ENCODE results near the gene LMCD1.

Gene LMCD1

DNA sequence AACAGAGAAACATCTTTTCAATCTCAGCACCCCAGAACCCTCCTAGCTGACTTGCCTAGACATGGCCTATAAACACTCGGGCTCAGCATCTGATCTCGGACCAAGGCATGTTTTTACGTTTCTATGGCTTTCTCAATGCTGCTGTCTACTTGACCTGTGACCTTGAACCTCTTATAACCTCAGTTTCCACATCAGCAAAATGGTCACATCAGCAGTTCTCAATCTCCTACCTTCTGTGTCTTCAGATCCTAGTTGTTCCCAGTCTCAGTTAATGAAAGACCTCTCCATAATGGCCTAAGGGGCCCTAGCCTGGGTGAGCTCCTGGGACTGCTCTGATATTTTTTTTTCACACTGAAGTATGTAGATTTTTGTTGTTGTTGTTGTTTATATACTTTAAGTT is 103.4 kb downstream of the LMCD1 start:
- H3K9ac ChIP-seq (ENCODE audit: low read depth, low read length): no peak overlapping the region
- H3K4me1 ChIP-seq (ENCODE audit: insufficient read depth, low read length): no peaks in the 10 kb centered on the region
- no peak overlapping the region for H3K27ac ChIP-seq (ENCODE audit: low read length)
- H4K20me1 ChIP-seq (ENCODE audit: insufficient read depth, low read length): no peaks in the 10 kb centered on the region
- no peaks in the 10 kb centered on the region for H3K79me2 ChIP-seq (ENCODE audit: insufficient read depth, low read length)
- H2AFZ ChIP-seq (ENCODE audit: low read depth, low read length): no peak overlapping the region
- ATAC-seq (ENCODE audit: insufficient read depth, low read depth): no peak
- no peak for DNase-seq
- no peaks in the 10 kb centered on the region for H3K27me3 ChIP-seq (ENCODE audit: insufficient read depth, low read length, poor library complexity)
- no peak overlapping the region for H3K4me3 ChIP-seq (ENCODE audit: low read depth in 1 of 2, low read length in 2 of 2)
- no peak for TF ChIP-seq EZH2 (IDR thresholded peaks at IDR 0.05; ENCODE audit: borderline replicate concordance, low read depth, low read length, severe bottlenecking)
- TF ChIP-seq, protein P1, sequence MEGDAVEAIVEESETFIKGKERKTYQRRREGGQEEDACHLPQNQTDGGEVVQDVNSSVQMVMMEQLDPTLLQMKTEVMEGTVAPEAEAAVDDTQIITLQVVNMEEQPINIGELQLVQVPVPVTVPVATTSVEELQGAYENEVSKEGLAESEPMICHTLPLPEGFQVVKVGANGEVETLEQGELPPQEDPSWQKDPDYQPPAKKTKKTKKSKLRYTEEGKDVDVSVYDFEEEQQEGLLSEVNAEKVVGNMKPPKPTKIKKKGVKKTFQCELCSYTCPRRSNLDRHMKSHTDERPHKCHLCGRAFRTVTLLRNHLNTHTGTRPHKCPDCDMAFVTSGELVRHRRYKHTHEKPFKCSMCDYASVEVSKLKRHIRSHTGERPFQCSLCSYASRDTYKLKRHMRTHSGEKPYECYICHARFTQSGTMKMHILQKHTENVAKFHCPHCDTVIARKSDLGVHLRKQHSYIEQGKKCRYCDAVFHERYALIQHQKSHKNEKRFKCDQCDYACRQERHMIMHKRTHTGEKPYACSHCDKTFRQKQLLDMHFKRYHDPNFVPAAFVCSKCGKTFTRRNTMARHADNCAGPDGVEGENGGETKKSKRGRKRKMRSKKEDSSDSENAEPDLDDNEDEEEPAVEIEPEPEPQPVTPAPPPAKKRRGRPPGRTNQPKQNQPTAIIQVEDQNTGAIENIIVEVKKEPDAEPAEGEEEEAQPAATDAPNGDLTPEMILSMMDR (IDR thresholded peaks at IDR 0.05; ENCODE audit: borderline replicate concordance, extremely low read depth, low read length, poor library complexity, severe bottlenecking): no peak
- H3K9me3 ChIP-seq (ENCODE audit: insufficient read depth, low read length, severe bottlenecking): no peaks in the 10 kb centered on the region
- no peak overlapping the region for H3K4me2 ChIP-seq (ENCODE audit: insufficient read depth, low read length)
- H3K36me3 ChIP-seq (ENCODE audit: insufficient read depth, low read length): no peaks in the 10 kb centered on the region

DNA sequence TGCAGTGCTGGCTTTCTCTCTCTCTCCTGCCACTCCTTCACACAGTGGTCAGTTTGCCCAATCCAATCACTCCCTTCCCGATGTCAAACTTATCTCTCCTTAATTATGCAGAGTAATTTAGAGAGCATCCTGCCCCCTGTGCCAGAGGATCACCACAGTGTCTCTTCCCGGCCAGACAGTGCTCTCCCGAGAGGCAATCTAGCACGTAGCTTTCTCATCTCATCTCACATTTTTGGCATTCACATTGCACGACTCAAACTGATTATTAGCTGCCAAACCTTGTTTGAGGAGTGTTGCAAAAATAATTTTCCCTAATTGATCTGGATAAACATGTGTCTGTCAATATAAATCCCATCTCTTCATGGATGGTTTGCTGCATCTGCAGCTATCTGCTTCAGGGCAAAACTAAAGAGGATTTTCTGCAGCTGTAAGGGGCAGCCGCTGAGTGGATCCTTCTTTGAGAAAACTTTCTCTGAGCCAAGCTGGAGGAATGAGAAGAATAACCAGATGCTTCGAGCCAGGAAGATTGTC is 105.1 kb downstream of the LMCD1 start:
- ATAC-seq (ENCODE audit: insufficient read depth, low read depth): no peak
- DNase-seq: no peak
- no peaks in the 10 kb centered on the region for H3K36me3 ChIP-seq (ENCODE audit: insufficient read depth, low read length)
- no peak overlapping the region for H3K4me2 ChIP-seq (ENCODE audit: insufficient read depth, low read length)
- H3K4me1 ChIP-seq (ENCODE audit: insufficient read depth, low read length): no peaks in the 10 kb centered on the region
- no peaks in the 10 kb centered on the region for H3K27me3 ChIP-seq (ENCODE audit: insufficient read depth, low read length, poor library complexity)
- no peaks in the 10 kb centered on the region for H3K79me2 ChIP-seq (ENCODE audit: insufficient read depth, low read length)
- no peak overlapping the region for H3K4me3 ChIP-seq (ENCODE audit: low read depth in 1 of 2, low read length in 2 of 2)
- no peak overlapping the region for H3K9ac ChIP-seq (ENCODE audit: low read depth, low read length)
- no peaks in the 10 kb centered on the region for H3K9me3 ChIP-seq (ENCODE audit: insufficient read depth, low read length, severe bottlenecking)
- TF ChIP-seq EZH2 (IDR thresholded peaks at IDR 0.05; ENCODE audit: borderline replicate concordance, low read depth, low read length, severe bottlenecking): no peak
- TF ChIP-seq, protein P1 (IDR thresholded peaks at IDR 0.05; ENCODE audit: borderline replicate concordance, extremely low read depth, low read length, poor library complexity, severe bottlenecking): no peak
- H2AFZ ChIP-seq (ENCODE audit: low read depth, low read length): no peak overlapping the region
- H4K20me1 ChIP-seq (ENCODE audit: insufficient read depth, low read length): no peaks in the 10 kb centered on the region
- no peak overlapping the region for H3K27ac ChIP-seq (ENCODE audit: low read length)

DNA sequence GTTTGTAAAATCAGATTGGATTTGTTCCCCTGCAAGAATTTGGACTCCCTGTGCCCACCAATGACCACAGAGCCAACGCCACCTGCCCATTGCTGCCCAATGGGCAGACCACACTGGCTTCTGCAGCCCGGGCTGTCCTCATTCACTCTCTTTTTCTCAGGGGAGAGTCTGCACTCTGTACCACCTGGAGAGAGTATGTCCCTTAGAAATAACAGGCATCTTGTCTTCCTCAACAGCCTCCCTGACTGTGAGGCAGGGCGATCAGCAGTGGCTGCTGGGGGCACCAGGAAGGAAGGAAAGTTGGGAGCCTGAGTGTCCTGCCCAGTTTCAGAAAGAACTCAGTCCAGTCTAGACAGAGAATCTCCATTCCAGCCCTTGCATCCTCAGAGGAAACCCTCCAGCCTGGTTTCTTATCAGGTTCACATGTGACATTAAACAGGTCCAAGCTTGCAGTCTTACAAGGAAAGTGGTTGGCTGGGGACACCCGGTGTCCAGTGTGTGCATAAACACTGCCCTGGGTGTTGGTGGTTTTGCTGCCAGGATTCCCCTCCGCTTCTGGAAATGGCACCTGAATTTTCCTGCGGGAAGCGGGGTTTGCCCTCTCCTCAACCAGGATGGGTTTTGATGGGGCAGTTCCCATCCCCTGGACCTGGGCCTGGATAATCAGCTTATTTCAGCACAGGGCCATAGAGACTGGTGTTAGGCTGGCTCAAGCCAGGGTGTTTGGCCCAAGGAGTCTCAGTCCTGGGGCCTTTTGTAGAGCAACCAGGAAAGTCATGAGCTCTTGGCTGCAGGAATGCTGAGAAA is 105.8 kb downstream of the LMCD1 start:
- Histone ChIP-seq H4K20me1 (ENCODE audit: insufficient read depth, low read length) (no peaks in the 10 kb centered on the region), H3K36me3 (ENCODE audit: insufficient read depth, low read length) (no peaks in the 10 kb centered on the region), H3K4me2 (ENCODE audit: insufficient read depth, low read length) (no peak overlapping the region), H3K4me3 (ENCODE audit: low read depth in 1 of 2, low read length in 2 of 2) (no peak overlapping the region), H3K9me3 (ENCODE audit: insufficient read depth, low read length, severe bottlenecking) (no peaks in the 10 kb centered on the region), H3K9ac (ENCODE audit: low read depth, low read length) (no peak overlapping the region), H3K79me2 (ENCODE audit: insufficient read depth, low read length) (no peaks in the 10 kb centered on the region), H3K27me3 (ENCODE audit: insufficient read depth, low read length, poor library complexity) (no peaks in the 10 kb centered on the region), H3K27ac (ENCODE audit: low read length) (no peak overlapping the region), H3K4me1 (ENCODE audit: insufficient read depth, low read length) (no peaks in the 10 kb centered on the region), H2AFZ (ENCODE audit: low read depth, low read length) (no peak overlapping the region)
- ATAC-seq (ENCODE audit: insufficient read depth, low read depth) (no peak), DNase-seq (no peak)
- TF ChIP-seq EZH2 (IDR thresholded peaks at IDR 0.05; ENCODE audit: borderline replicate concordance, low read depth, low read length, severe bottlenecking): no peak

DNA sequence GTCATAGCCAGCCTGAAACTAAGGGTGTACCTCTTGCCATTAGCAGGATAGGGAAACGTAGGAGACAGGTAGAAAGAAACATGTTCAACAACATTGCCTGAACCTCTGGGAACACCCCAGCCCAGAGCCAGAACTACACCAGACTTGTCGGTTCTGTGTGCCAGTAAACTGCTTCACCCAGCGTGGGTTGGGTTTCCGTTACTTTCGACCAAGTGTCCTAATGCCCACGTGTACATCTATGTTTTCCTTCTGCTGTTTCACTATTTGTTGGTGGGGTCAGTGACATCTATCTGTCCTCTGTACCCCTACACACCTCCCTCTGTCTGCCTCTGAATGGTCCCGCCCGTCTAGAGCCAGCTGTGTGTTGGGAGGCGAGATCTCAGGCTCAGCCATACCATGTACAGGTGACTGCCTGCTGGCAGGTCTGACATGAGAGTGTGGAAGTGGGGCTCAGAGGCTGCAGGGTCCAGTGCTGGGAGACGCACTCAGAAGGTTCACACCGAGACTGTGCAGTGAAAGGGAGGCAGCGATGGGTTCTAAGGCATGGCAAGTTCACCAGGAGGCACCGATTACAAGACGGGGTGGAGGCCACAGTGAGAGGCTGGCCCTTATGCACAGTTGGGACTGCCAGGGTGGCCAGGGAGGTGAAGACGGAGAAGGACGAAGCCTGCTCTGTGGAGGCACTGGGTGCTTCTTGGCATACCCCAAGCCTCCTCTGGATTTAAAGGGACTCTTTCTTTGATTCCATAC is 106.6 kb downstream of the LMCD1 start:
- no peak overlapping the region for H2AFZ ChIP-seq (ENCODE audit: low read depth, low read length)
- no peaks in the 10 kb centered on the region for H3K27me3 ChIP-seq (ENCODE audit: insufficient read depth, low read length, poor library complexity)
- no peaks in the 10 kb centered on the region for H4K20me1 ChIP-seq (ENCODE audit: insufficient read depth, low read length)
- ATAC-seq (ENCODE audit: insufficient read depth, low read depth) (no peak), DNase-seq (no peak)
- no peak for TF ChIP-seq EZH2 (IDR thresholded peaks at IDR 0.05; ENCODE audit: borderline replicate concordance, low read depth, low read length, severe bottlenecking)
- TF ChIP-seq, protein P1 (IDR thresholded peaks at IDR 0.05; ENCODE audit: borderline replicate concordance, extremely low read depth, low read length, poor library complexity, severe bottlenecking): no peak
- no peaks in the 10 kb centered on the region for H3K79me2 ChIP-seq (ENCODE audit: insufficient read depth, low read length)
- H3K9me3 ChIP-seq (ENCODE audit: insufficient read depth, low read length, severe bottlenecking): no peaks in the 10 kb centered on the region
- no peaks in the 10 kb centered on the region for H3K36me3 ChIP-seq (ENCODE audit: insufficient read depth, low read length)
- H3K4me1 ChIP-seq (ENCODE audit: insufficient read depth, low read length): no peaks in the 10 kb centered on the region
- H3K27ac ChIP-seq (ENCODE audit: low read length): no peak overlapping the region
- H3K4me2 ChIP-seq (ENCODE audit: insufficient read depth, low read length): no peak overlapping the region
- H3K4me3 ChIP-seq (ENCODE audit: low read depth in 1 of 2, low read length in 2 of 2): no peak overlapping the region
- H3K9ac ChIP-seq (ENCODE audit: low read depth, low read length): no peak overlapping the region
